H1 (cell line): ENCODE measurements around the gene PTPN9. TPM values are rescaled to one million over a fixed set of nuclear protein-coding genes. Genes with fewer than 3 reads are reported as not detected.

Source experiments
- CTCF ChIA-PET: fragments of 300-600 bp; sonication (Branson Sonifier 250); formaldehyde crosslinking; loops from one replicate; lab custom pipeline; 2021; ENCODE audit not compliant: partially characterized antibody; lab: Charles Lee
- POLR2A ChIA-PET: fragments of 300-600 bp; sonication (Branson Sonifier 250); formaldehyde crosslinking; loops from one replicate; lab custom pipeline; 2021; ENCODE audit warnings: inconsistent platforms; ENCODE audit not compliant: partially characterized antibody; lab: Charles Lee
- DNase-seq, 2 experiments: peaks; one replicate each; pipeline versions ENCODE4 v3.0.0 to v3.0.0-alpha.2; 2010 to 2022; ENCODE audit warnings: low spot score in 2 of 2, low read depth in 1 of 2, mixed read lengths in 1 of 2
- FAIRE-seq: peaks from 2 replicates; lab custom pipeline; 2011; peaks lifted over from hg19 to GRCh38; lab: Jason Lieb, UNC
- H2AFZ ChIP-seq: 2 replicates; pipeline ENCODE4 v1.8.1; 2012; ENCODE audit warnings: low read length, inconsistent platforms
- H2AK5ac ChIP-seq: 2 replicates; pipeline ENCODE4 v1.6.1; 2013; ENCODE audit warnings: low read depth, low read length
- H2BK120ac ChIP-seq: replicated peaks from 2 replicates; pipeline ENCODE3; 2013; ENCODE audit warnings: low read depth, low read length, inconsistent platforms
- H2BK12ac ChIP-seq: 2 replicates; pipeline ENCODE4 v1.6.1; 2013; ENCODE audit warnings: low read depth, low read length
- H2BK15ac ChIP-seq: 2 replicates; pipeline ENCODE4 v1.6.1; 2013; ENCODE audit warnings: low read length
- H2BK20ac ChIP-seq: 2 replicates; pipeline ENCODE4 v1.6.1; 2013; ENCODE audit warnings: low read length
- H2BK5ac ChIP-seq: 2 replicates; pipeline ENCODE4 v1.6.1; 2013; ENCODE audit warnings: low read depth, low read length
- H3K14ac ChIP-seq: 2 replicates; pipeline ENCODE4 v1.6.1; 2013; ENCODE audit warnings: inconsistent platforms; ENCODE audit not compliant: insufficient read length
- H3K18ac ChIP-seq: 2 replicates; pipeline ENCODE4 v1.6.1; 2013; ENCODE audit warnings: low read length; ENCODE audit errors: extremely low read depth
- H3K23ac ChIP-seq: 2 replicates; pipeline ENCODE4 v1.6.1; 2013; ENCODE audit warnings: inconsistent platforms; ENCODE audit not compliant: insufficient read length
- H3K23me2 ChIP-seq: 2 replicates; pipeline ENCODE4 v1.6.1; 2013; ENCODE audit warnings: low read depth, low read length
- H3K27ac ChIP-seq: 2 replicates; pipeline ENCODE4 v1.6.1; 2011; ENCODE audit warnings: low read depth, low read length, inconsistent platforms
- H3K27me3 ChIP-seq, 4 experiments: replicated peaks in 1 of 4; 1 replicate in 1 of 4; 2 replicates in 3 of 4; pipeline versions ENCODE4 v1.6.1 to v1.8.1; 2011 to 2013; ENCODE audit warnings: low read length in 3 of 4, mild to moderate bottlenecking in 3 of 4, inconsistent platforms in 2 of 4, mixed read lengths in 2 of 4, moderate library complexity in 1 of 4; ENCODE audit not compliant: control insufficient read depth in 3 of 4, insufficient read depth in 3 of 4; ENCODE audit errors: extremely low read depth in 1 of 4
- H3K36me3 ChIP-seq, 4 experiments: 2 replicates each; pipeline versions ENCODE4 v1.6.1 to v1.8.1; 2011 to 2013; ENCODE audit warnings: mild to moderate bottlenecking in 4 of 4, low read length in 3 of 4, moderate library complexity in 2 of 4, control low read depth in 1 of 4, inconsistent platforms in 1 of 4; ENCODE audit not compliant: insufficient read depth in 4 of 4, control insufficient read depth in 2 of 4
- H3K4ac ChIP-seq: replicated peaks from 2 replicates; pipeline ENCODE3; 2013; ENCODE audit warnings: low read length, low read depth, mixed read lengths, inconsistent platforms; ENCODE audit not compliant: insufficient read length
- H3K4me1 ChIP-seq, 4 experiments: replicated peaks in 1 of 4; 1 replicate in 1 of 4; 2 replicates in 3 of 4; pipeline versions ENCODE4 v1.6.1 to v1.8.1; 2011 to 2013; ENCODE audit warnings: low read length in 3 of 4, inconsistent platforms in 2 of 4, mixed read lengths in 1 of 4; ENCODE audit not compliant: insufficient read depth in 4 of 4, control insufficient read depth in 3 of 4
- H3K4me2 ChIP-seq, 2 experiments: 2 replicates each; pipeline versions ENCODE4 v1.6.1 to v1.8.1; 2011 to 2013; ENCODE audit warnings: low read depth in 2 of 2, low read length in 2 of 2, control low read depth in 1 of 2, inconsistent platforms in 1 of 2, mild to moderate bottlenecking in 1 of 2; ENCODE audit not compliant: insufficient read depth in 1 of 2
- H3K4me3 ChIP-seq, 4 experiments: fragments of 200-600, 300-600 bp in 1 of 4; sonication (generic), shearing (Covaris generic), sonication (Bioruptor Twin) in 1 of 4; 2 replicates each; pipeline versions ENCODE4 v1.5.1 to v1.8.1; 2011 to 2016; ENCODE audit warnings: low read length in 4 of 4, low read depth in 3 of 4, control low read depth in 2 of 4, inconsistent platforms in 2 of 4, mild to moderate bottlenecking in 2 of 4, mixed read lengths in 1 of 4, moderate library complexity in 1 of 4; ENCODE audit not compliant: insufficient read depth in 2 of 4; ENCODE audit errors: extremely low read depth in 1 of 4
- H3K56ac ChIP-seq: replicated peaks from 2 replicates; pipeline ENCODE3; 2013; ENCODE audit warnings: low read depth, mild to moderate bottlenecking, mixed read lengths, low read length, inconsistent platforms; ENCODE audit not compliant: insufficient read length
- H3K79me1 ChIP-seq: 2 replicates; pipeline ENCODE4 v1.6.1; 2013; ENCODE audit warnings: low read depth, low read length, control low read depth
- H3K79me2 ChIP-seq, 2 experiments: 2 replicates each; pipeline versions ENCODE4 v1.6.1 to v1.8.1; 2012 to 2013; ENCODE audit warnings: low read length in 2 of 2, mild to moderate bottlenecking in 2 of 2, inconsistent platforms in 1 of 2; ENCODE audit not compliant: insufficient read depth in 2 of 2, control insufficient read depth in 1 of 2
- H3K9ac ChIP-seq, 4 experiments: replicated peaks in 1 of 4; 1 replicate in 1 of 4; 2 replicates in 3 of 4; pipeline versions ENCODE4 v1.6.1 to v1.8.1; 2011 to 2013; ENCODE audit warnings: low read depth in 3 of 4, low read length in 3 of 4, control low read depth in 2 of 4, mild to moderate bottlenecking in 2 of 4, moderate library complexity in 2 of 4, inconsistent platforms in 1 of 4; ENCODE audit errors: extremely low read depth in 1 of 4
- H3K9me3 ChIP-seq, 2 experiments: 2 replicates each; pipeline versions ENCODE4 v1.6.1 to v1.8.1; 2012 to 2013; ENCODE audit warnings: mild to moderate bottlenecking in 2 of 2, moderate library complexity in 2 of 2, control low read depth in 1 of 2, inconsistent platforms in 1 of 2, low read depth in 1 of 2, low read length in 1 of 2, mixed read lengths in 1 of 2; ENCODE audit not compliant: insufficient read depth in 2 of 2
- H4K20me1 ChIP-seq, 2 experiments: replicated peaks in 1 of 2; 2 replicates each; pipeline versions ENCODE3 to v1.8.1; 2011 to 2013; ENCODE audit warnings: inconsistent platforms in 2 of 2, low read length in 2 of 2, mild to moderate bottlenecking in 1 of 2; ENCODE audit not compliant: insufficient read depth in 2 of 2, control insufficient read depth in 1 of 2
- H4K5ac ChIP-seq: 2 replicates; pipeline ENCODE4 v1.6.1; 2013; ENCODE audit warnings: low read length, low read depth, mixed read lengths, inconsistent platforms; ENCODE audit not compliant: insufficient read length
- H4K8ac ChIP-seq: 2 replicates; pipeline ENCODE4 v1.8.0; 2013; ENCODE audit warnings: mild to moderate bottlenecking, moderate library complexity, low read length, inconsistent platforms; ENCODE audit not compliant: insufficient read depth; ENCODE audit errors: extremely low read depth
- H4K91ac ChIP-seq: replicated peaks from 2 replicates; pipeline ENCODE3; 2013; ENCODE audit warnings: low read length, mixed read lengths, inconsistent platforms; ENCODE audit not compliant: insufficient read length
- BCL11A ChIP-seq, 2 experiments: IDR thresholded peaks; one replicate each; pipeline ENCODE4 v1.6.1; 2011; ENCODE audit warnings: low read depth in 2 of 2, low read length in 2 of 2, mild to moderate bottlenecking in 2 of 2
- CTBP2 ChIP-seq: IDR thresholded peaks from 2 replicates; pipeline ENCODE4 v1.7.0; 2011; ENCODE audit warnings: borderline replicate concordance, mild to moderate bottlenecking, moderate library complexity, mixed read lengths, low read length; ENCODE audit not compliant: insufficient read depth, insufficient read length
- HDAC6 ChIP-seq: IDR thresholded peaks from one replicate; pipeline ENCODE4 v1.7.1; 2012; ENCODE audit warnings: low read depth, mild to moderate bottlenecking, inconsistent platforms, low read length, moderate library complexity
- KDM1A ChIP-seq: fragments of 200-600, 300-600 bp; sonication (generic); IDR thresholded peaks from 2 replicates; pipeline ENCODE4 v1.7.1; 2016; ENCODE audit warnings: mild to moderate bottlenecking, low read length, borderline replicate concordance
- KDM5A ChIP-seq: fragments of 200-600 bp; IDR thresholded peaks from 2 replicates; pipeline ENCODE4 v1.7.1; 2012; ENCODE audit warnings: mild to moderate bottlenecking, low read length, inconsistent platforms, mixed read lengths
- NANOG ChIP-seq: IDR thresholded peaks from 2 replicates; pipeline ENCODE4 v1.6.1; 2011; ENCODE audit warnings: low read length, low read depth, mild to moderate bottlenecking, inconsistent platforms; ENCODE audit not compliant: insufficient read depth, poor library complexity, severe bottlenecking
- NRF1 ChIP-seq: IDR thresholded peaks from 2 replicates; pipeline ENCODE4 v1.6.1; 2011; ENCODE audit warnings: mild to moderate bottlenecking, low read depth, low read length, improper control_type of control experiment
- POLR2A ChIP-seq, 2 experiments: IDR thresholded peaks; 1 replicate in 1 of 2; 2 replicates in 1 of 2; pipeline ENCODE4 v1.6.1; 2011; ENCODE audit warnings: low read depth in 2 of 2, low read length in 2 of 2, mild to moderate bottlenecking in 2 of 2; ENCODE audit errors: control extremely low read depth in 1 of 2
- POLR2AphosphoS5 ChIP-seq: IDR thresholded peaks from 2 replicates; pipeline ENCODE4 v1.6.1; 2011; ENCODE audit warnings: low read depth, low read length
- SAP30 ChIP-seq: fragments of 300-600 bp; sonication (generic); IDR thresholded peaks from 2 replicates; pipeline ENCODE4 v1.7.1; 2012; ENCODE audit warnings: low read length, moderate library complexity, mild to moderate bottlenecking, inconsistent platforms; ENCODE audit not compliant: insufficient read depth, insufficient replicate concordance
- SP2 ChIP-seq: IDR thresholded peaks from 2 replicates; pipeline ENCODE4 v1.6.1; 2012; ENCODE audit warnings: mild to moderate bottlenecking, low read length, inconsistent platforms
- SUZ12 ChIP-seq: fragments of 200-600 bp; sonication (generic); IDR thresholded peaks from 2 replicates; pipeline ENCODE4 v1.6.1; 2012; ENCODE audit warnings: mild to moderate bottlenecking, inconsistent platforms, low read length, moderate library complexity, mixed read lengths
- TBP ChIP-seq: IDR thresholded peaks from 2 replicates; pipeline ENCODE4 v1.6.1; 2011; ENCODE audit warnings: low read depth, low read length, improper control_type of control experiment
- WGBS, 2 experiments: shearing (Covaris generic) in 1 of 2; methylation state at CpG; one replicate each; pipeline versions ENCODE4 v1.1.6 to v1.1.7; 2013 to 2015; ENCODE audit warnings: low lambda C conversion rate in 2 of 2, mixed read lengths in 2 of 2, inconsistent platforms in 1 of 2, low coverage in 1 of 2, missing lambda C conversion rate in 1 of 2; ENCODE audit not compliant: insufficient replicate concordance in 2 of 2, insufficient coverage in 1 of 2, insufficient read length in 1 of 2; ENCODE audit errors: extremely low coverage in 1 of 2, missing lambda C conversion rate in 1 of 2; 5-methylcytosine and 5-hydroxymethylcytosine counted together
- polyA plus RNA-seq, 7 experiments: library from polyadenylated mRNA; depleted of rRNA in 3 of 7; stranded (reverse) in 5 of 7; unstranded in 2 of 7; fragments of >200 nt in 5 of 7; fragments of 200-250 nt in 2 of 7; gene quantifications; 1 replicate in 5 of 7; 2 replicates in 1 of 7; 4 replicates in 1 of 7; pipeline versions ENCODE4 v1.2.1 to v1.2.3, GENCODE V29; 2011 to 2013; ENCODE audit warnings: missing spikeins in 2 of 7, mixed read lengths in 2 of 7
- total RNA-seq: library from RNA; stranded (reverse); fragmentation: NEBNext Ultra II Directional; extraction: Animal tissue kit (Norgen Biotek cat#: 25700); gene quantifications from 2 replicates; pipeline ENCODE4 v1.2.1, GENCODE V29; 2021
- TF ChIP-seq, protein P1 (sequence below): IDR thresholded peaks from 2 replicates; pipeline ENCODE4 v1.6.1; 2011; ENCODE audit warnings: low read depth, mild to moderate bottlenecking, low read length; ENCODE audit not compliant: insufficient read depth

PTPN9 gene
- total and polyA plus RNA-seq, 2 of the 8 experiments (the other 6 are each of a cell fraction or from before 2014, with no cell fraction given), result 46.6 to 57.4 TPM

DNA sequence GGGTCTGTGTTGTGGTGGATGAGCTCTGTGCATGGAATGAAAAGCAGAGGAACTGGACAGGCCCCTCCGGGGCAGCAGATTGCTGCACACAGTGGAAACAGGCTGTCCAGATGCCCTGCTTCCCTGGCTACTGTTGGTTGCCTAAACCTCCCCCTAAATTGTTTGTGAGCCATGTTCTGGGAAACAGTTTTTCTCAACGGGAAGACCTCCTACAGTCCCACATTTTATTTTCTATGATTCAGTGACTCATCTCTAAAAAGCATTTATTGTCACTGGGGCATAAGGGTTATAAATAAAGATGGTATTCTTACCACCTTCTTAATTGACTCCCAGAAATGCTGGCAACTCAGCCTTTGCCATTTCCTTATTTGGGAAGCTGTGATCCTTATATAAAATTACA lies 20.3 kb upstream of the PTPN9 start:
- Histone ChIP-seq H2BK5ac (no peak overlapping the region), H3K36me3 (peaks cover 5 to 16% (median 7%) of the 10 kb centered on the region in 4 experiments; a peak in 5 of 8 replicates), H2AFZ (no peak overlapping the region), H3K4ac (no peak overlapping the region), H2BK120ac (no peak overlapping the region), H4K20me1 (no peaks in the 10 kb centered on the region), H2BK15ac (no peak overlapping the region), H3K18ac (no peak overlapping the region), H2AK5ac (no peak overlapping the region), H3K56ac (no peak overlapping the region), H3K27me3 (no peaks in the 10 kb centered on the region), H3K23me2 (no peaks in the 10 kb centered on the region), H3K4me3 (no peak overlapping the region), H3K9me3 (no peaks in the 10 kb centered on the region), H4K5ac (no peak overlapping the region), H2BK12ac (no peak overlapping the region), H3K9ac (no peak overlapping the region), H3K4me1 (no peaks in the 10 kb centered on the region), H3K14ac (no peak overlapping the region), H4K91ac (no peak overlapping the region), H3K27ac (no peak overlapping the region), H2BK20ac (no peak overlapping the region), H3K79me1 (no peaks in the 10 kb centered on the region), H3K23ac (no peak overlapping the region), H3K79me2 (no peaks in the 10 kb centered on the region), H4K8ac (no peak overlapping the region), H3K4me2 (no peak overlapping the region)
- no peak for FAIRE-seq
- ChIA-PET CTCF (interaction anchor here (0.6 to 4.5 kb wide), 8 partner anchors 8 to 688 kb away, joined by 3 to 35 read pairs (median 4); no protein-coding TSS in a partner anchor), POLR2A (interaction anchor here (1.4 kb wide), 1 partner anchor 9 kb away, joined by 6 read pairs; no protein-coding TSS in a partner anchor)
- 84% methylated on average over 2 of the region's 2 CpGs; no CpG with 5 or more reads in 1 of the 2 experiments for WGBS, 2 experiments
- DNase-seq, result no peak
- TF ChIP-seq BCL11A (IDR thresholded peaks at IDR 0.05; ENCODE audit: low read depth in 2 of 2, low read length in 2 of 2) (no peak), SAP30 (no peak), POLR2AphosphoS5 (no peak), CTBP2 (no peak), SUZ12 (no peak), KDM5A (no peak), TBP (no peak), POLR2A (IDR thresholded peaks at IDR 0.05; ENCODE audit: control extremely low read depth in 1 of 2, low read depth in 2 of 2, low read length in 2 of 2) (no peak), KDM1A (no peak), NRF1 (no peak), NANOG (no peak), SP2 (no peak), HDAC6 (no peak)
- TF ChIP-seq, protein P1, sequence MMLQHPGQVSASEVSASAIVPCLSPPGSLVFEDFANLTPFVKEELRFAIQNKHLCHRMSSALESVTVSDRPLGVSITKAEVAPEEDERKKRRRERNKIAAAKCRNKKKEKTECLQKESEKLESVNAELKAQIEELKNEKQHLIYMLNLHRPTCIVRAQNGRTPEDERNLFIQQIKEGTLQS, result no peak
